Activated naive CD4-positive, alpha-beta T cell treated with anti-CD3 and anti-CD28 coated beads for 36 hours (primary cell): ENCODE data around the gene PTRH1. TPM values are rescaled to one million over a fixed set of nuclear protein-coding genes. Genes with fewer than 3 reads are reported as not detected.

ENCODE experiments used
- total RNA-seq, 2 experiments: library from RNA; stranded (reverse); gene quantifications; one replicate each; pipeline ENCODE4 v1.2.3, GENCODE V29; 2021

The PTRH1 gene
- total RNA-seq, 2 experiments from 2014 or later: 23.3 to 24.1 TPM

Other genes with a start within 250 kb of the PTRH1 start
- 10 to 100 TPM; 17.4 to 17.8 TPM for gene STXBP1, start 103.4 kb downstream of the PTRH1 start, total RNA-seq
- gene CFAP157, start 8.7 kb downstream of the PTRH1 start, total RNA-seq: under 1 TPM in 1 of 2 experiments, not detected in 1; 0.07 TPM
- under 1 TPM; 0.50 to 0.79 TPM for gene TTC16, start 416 bp upstream of the PTRH1 start, total RNA-seq
- 10 to 100 TPM; 11.8 to 12.7 TPM for gene TOR2A, start 19.6 kb upstream of the PTRH1 start, total RNA-seq
- 10 to 100 TPM; 27.2 to 27.3 TPM for gene SH2D3C, start 63.0 kb upstream of the PTRH1 start, total RNA-seq
- gene CDK9, start 70.4 kb upstream of the PTRH1 start, total RNA-seq: 10 to 100 TPM; 64.6 to 73.6 TPM
- gene FPGS, start 87.2 kb upstream of the PTRH1 start, total RNA-seq: 10 to 100 TPM; 67.8 to 73.0 TPM
- 10 to 100 TPM; 10.5 to 11.6 TPM for gene ENG, start 139.0 kb upstream of the PTRH1 start, total RNA-seq
- 10 to 100 TPM; 11.8 to 11.9 TPM for gene AK1, start 162.0 kb upstream of the PTRH1 start, total RNA-seq
- gene ST6GALNAC6, start 183.9 kb upstream of the PTRH1 start, total RNA-seq: 10 to 100 TPM; 28.7 to 29.1 TPM
- 10 to 100 TPM; 22.3 to 24.6 TPM for gene ST6GALNAC4, start 201.4 kb upstream of the PTRH1 start, total RNA-seq
- 1 to 10 TPM; 1.1 to 1.8 TPM for gene PIP5KL1, start 215.1 kb upstream of the PTRH1 start, total RNA-seq
- 10 to 100 TPM; 41.6 to 43.4 TPM for gene DPM2, start 222.2 kb upstream of the PTRH1 start, total RNA-seq